Measurements from ENCODE around the gene RPS6KA4.

DNA sequence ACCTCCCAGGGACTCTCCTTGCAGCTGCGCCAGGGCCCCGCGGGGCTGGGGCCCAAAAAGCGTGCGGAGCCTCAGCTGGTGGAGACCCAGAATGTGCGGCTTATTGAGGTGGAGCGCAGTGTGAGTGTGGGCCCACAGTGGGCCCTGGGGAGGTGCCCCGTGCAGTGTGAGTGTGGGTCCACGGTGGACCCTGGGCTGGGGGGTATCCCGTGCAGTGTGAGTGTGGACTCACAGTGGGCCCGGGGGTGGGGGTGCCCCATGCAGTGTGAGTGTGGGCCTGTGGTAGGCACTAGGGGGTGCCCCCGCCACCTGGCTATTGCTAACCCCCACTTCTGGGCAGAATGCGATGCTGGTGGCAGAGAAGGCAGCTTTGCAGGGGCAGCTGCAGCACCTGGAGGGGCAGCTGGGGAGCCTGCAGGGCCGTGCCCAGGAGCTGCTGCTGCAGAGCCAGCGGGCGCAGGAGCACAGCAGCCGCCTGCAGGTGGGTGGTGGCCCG is 7.8 kb upstream of the RPS6KA4 start:
- TF ChIP-seq CTCF (IDR thresholded peaks at IDR 0.05) = no peak
- no peak for TF ChIP-seq POLR2AphosphoS5 (IDR thresholded peaks at IDR 0.05)
- no peak for TF ChIP-seq POLR2A (IDR thresholded peaks at IDR 0.05; ENCODE audit: low read depth)
- TF ChIP-seq EP300 (IDR thresholded peaks at IDR 0.05) = no peak

All from esophagus muscularis mucosa (tissue), 4 donors.